ENCODE data around the gene FAM185A. TPM values are rescaled to one million over a fixed set of nuclear protein-coding genes. Genes with fewer than 3 reads are reported as not detected.

The FAM185A gene
- total and polyA plus RNA-seq, 2 of the 8 experiments (the other 6 are each of a cell fraction or from before 2014, with no cell fraction given) = 5.2 to 6.6 TPM

GRCh38 chr7:102821994-102822747 lies 73.4 kb downstream of the FAM185A start:
- FAIRE-seq = no peak
- Histone ChIP-seq H3K4me3 (ENCODE audit: extremely low read depth in 1 of 4, insufficient read depth in 2 of 4, low read depth in 3 of 4, low read length in 4 of 4) (no peak overlapping the region), H2BK120ac (replicated peaks; ENCODE audit: low read depth, low read length) (no peak overlapping the region), H4K20me1 (replicated peaks in 1 of 2; ENCODE audit: control insufficient read depth in 1 of 2, insufficient read depth in 2 of 2, low read length in 2 of 2) (no peaks in the 10 kb centered on the region), H3K4me1 (replicated peaks in 1 of 4; ENCODE audit: control insufficient read depth in 3 of 4, insufficient read depth in 4 of 4, low read length in 3 of 4) (no peaks in the 10 kb centered on the region), H2AK5ac (ENCODE audit: low read depth, low read length) (no peak overlapping the region), H2AFZ (ENCODE audit: low read length) (no peak overlapping the region), H2BK12ac (ENCODE audit: low read depth, low read length) (no peak overlapping the region), H3K4me2 (ENCODE audit: insufficient read depth in 1 of 2, low read depth in 2 of 2, low read length in 2 of 2) (no peak overlapping the region), H3K79me1 (ENCODE audit: low read depth, low read length) (no peaks in the 10 kb centered on the region; the same call in 1 of the 2 replicates), H3K9me3 (ENCODE audit: insufficient read depth in 2 of 2, low read depth in 1 of 2, low read length in 1 of 2) (no peaks in the 10 kb centered on the region), H3K18ac (ENCODE audit: extremely low read depth, low read length) (no peak overlapping the region), H3K27ac (ENCODE audit: low read depth, low read length) (no peak overlapping the region), H3K23ac (ENCODE audit: insufficient read length) (no peak overlapping the region), H2BK5ac (ENCODE audit: low read depth, low read length) (no peak overlapping the region), H3K56ac (replicated peaks; ENCODE audit: insufficient read length, low read depth, low read length) (no peak overlapping the region), H4K5ac (ENCODE audit: insufficient read length, low read depth, low read length) (no peak overlapping the region), H3K79me2 (ENCODE audit: control insufficient read depth in 1 of 2, insufficient read depth in 2 of 2, low read length in 2 of 2) (no peaks in the 10 kb centered on the region), H4K91ac (replicated peaks; ENCODE audit: insufficient read length, low read length) (no peak overlapping the region), H3K4ac (replicated peaks; ENCODE audit: insufficient read length, low read depth, low read length) (no peak overlapping the region), H4K8ac (ENCODE audit: extremely low read depth, insufficient read depth, low read length) (no peak overlapping the region), H3K23me2 (ENCODE audit: low read depth, low read length) (no peaks in the 10 kb centered on the region), H3K9ac (replicated peaks in 1 of 4; ENCODE audit: extremely low read depth in 1 of 4, low read depth in 3 of 4, low read length in 3 of 4) (no peak overlapping the region), H2BK20ac (ENCODE audit: low read length) (no peak overlapping the region), H3K14ac (ENCODE audit: insufficient read length) (no peak overlapping the region), H2BK15ac (ENCODE audit: low read length) (no peak overlapping the region), H3K36me3 (ENCODE audit: control insufficient read depth in 2 of 4, insufficient read depth in 4 of 4, low read length in 3 of 4) (peaks cover 0 to 2% (median 0%) of the 10 kb centered on the region in 4 experiments; a peak in 1 of 8 replicates), H3K27me3 (replicated peaks in 1 of 4; ENCODE audit: control insufficient read depth in 3 of 4, extremely low read depth in 1 of 4, insufficient read depth in 3 of 4, low read length in 3 of 4) (no peaks in the 10 kb centered on the region)
- no peak for DNase-seq (ENCODE audit: low read depth in 1 of 2, low spot score in 2 of 2)
- 88% methylated on average over 2 of the region's 2 CpGs; no CpG with 5 or more reads in 1 of the 2 experiments for WGBS, 2 experiments (ENCODE audit: extremely low coverage in 1 of 2, insufficient coverage in 1 of 2, insufficient read length in 1 of 2, insufficient replicate concordance in 2 of 2, low coverage in 1 of 2, low lambda C conversion rate in 2 of 2, missing lambda C conversion rate in 1 of 2)
- POLR2A ChIA-PET (ENCODE audit: partially characterized antibody) = no interaction called here
- CTCF ChIA-PET (ENCODE audit: partially characterized antibody) = interaction anchor here (1.0 kb wide), 1 partner anchor 244 kb away, joined by 3 read pairs; no protein-coding TSS in a partner anchor
- no peak for TF ChIP-seq SRF (IDR thresholded peaks at IDR 0.05; ENCODE audit: low read depth, low read length)
- TF ChIP-seq RAD21 (IDR thresholded peaks at IDR 0.05 in 1 of 2, conservative IDR thresholded peaks at IDR 0.05 in 1 of 2; ENCODE audit: low read depth in 2 of 2, low read length in 2 of 2) = no peak
- no peak for TF ChIP-seq CEBPB (IDR thresholded peaks at IDR 0.05; ENCODE audit: low read depth, low read length)
- TF ChIP-seq CBX8 (IDR thresholded peaks at IDR 0.05; ENCODE audit: borderline replicate concordance, low read depth, low read length) = no peak
- no peak for TF ChIP-seq CREB1 (IDR thresholded peaks at IDR 0.05)
- no peak for TF ChIP-seq USF2 (IDR thresholded peaks at IDR 0.05; ENCODE audit: low read length)
- no peak for TF ChIP-seq POLR2AphosphoS5 (IDR thresholded peaks at IDR 0.05; ENCODE audit: low read depth, low read length)
- TF ChIP-seq, protein P1, sequence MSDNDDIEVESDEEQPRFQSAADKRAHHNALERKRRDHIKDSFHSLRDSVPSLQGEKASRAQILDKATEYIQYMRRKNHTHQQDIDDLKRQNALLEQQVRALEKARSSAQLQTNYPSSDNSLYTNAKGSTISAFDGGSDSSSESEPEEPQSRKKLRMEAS (IDR thresholded peaks at IDR 0.05) = no peak
- TF ChIP-seq CHD1 (IDR thresholded peaks at IDR 0.05; ENCODE audit: low read depth, low read length) = no peak

Data from H1 (cell line).